GM19099 (cell line): Measurements from ENCODE around the gene ODAD3.

Experiments
- POLR2A ChIP-seq: IDR thresholded peaks from 3 replicates; pipeline ENCODE4 v1.6.1; 2011; ENCODE audit warnings: low read depth; ENCODE audit not compliant: insufficient read length; ENCODE audit errors: extremely low read depth

ODAD3 gene

GRCh38 chr19:11435057-11435832 lies at the start of gene ODAD3, which contains the start of gene PRKCSH:
TSS of gene ODAD3 (minus strand) at chr19:11435121. CDS start at chr19:11435016, 105 bp downstream.
TSS of gene PRKCSH (plus strand) at chr19:11435635. CDS start at chr19:11436118, 483 bp downstream.
- TF ChIP-seq POLR2A: peak; percentile 84

GRCh38 chr19:11483366-11484111 lies 48.6 kb upstream of the ODAD3 start:
- TF ChIP-seq POLR2A: no peak

GRCh38 chr19:11482384-11483050 lies 47.6 kb upstream of the ODAD3 start:
- TF ChIP-seq POLR2A: no peak

- TF ChIP-seq POLR2A: no peak
Observed at GRCh38 chr19:11481534-11482383, 46.8 kb upstream of the ODAD3 start.

- no peak for TF ChIP-seq POLR2A
Observed at GRCh38 chr19:11480715-11481533, 46.0 kb upstream of the ODAD3 start, which contains the start of gene ELAVL3. TSS of gene ELAVL3 (minus strand) at chr19:11481046. CDS start at chr19:11480608, 438 bp downstream.

GRCh38 chr19:11479898-11480714 lies 45.2 kb upstream of the ODAD3 start:
- no peak for TF ChIP-seq POLR2A

- TF ChIP-seq POLR2A: no peak
Observed at GRCh38 chr19:11479090-11479897, 44.4 kb upstream of the ODAD3 start.

GRCh38 chr19:11478167-11479089 lies 43.5 kb upstream of the ODAD3 start:
- no peak for TF ChIP-seq POLR2A

- no peak for TF ChIP-seq POLR2A
Observed at GRCh38 chr19:11475861-11476260, 40.9 kb upstream of the ODAD3 start.

GRCh38 chr19:11473725-11474124 lies 38.8 kb upstream of the ODAD3 start:
- TF ChIP-seq POLR2A: no peak

GRCh38 chr19:11465600-11465999 lies 30.7 kb upstream of the ODAD3 start:
- no peak for TF ChIP-seq POLR2A
